ENCODE measurements around the gene SUFU.

- no peak for TF ChIP-seq CTCF (IDR thresholded peaks at IDR 0.05; ENCODE audit: borderline replicate concordance, extremely low read depth, low read length, poor library complexity, severe bottlenecking)
- TF ChIP-seq EZH2 (IDR thresholded peaks at IDR 0.05; ENCODE audit: borderline replicate concordance, low read depth, low read length, severe bottlenecking) = no peak
These were observed 107.8 kb downstream of the SUFU start for GRCh38 chr10:102611514-102612087.
